Prostate gland (tissue), 2 donors: ENCODE measurements around the gene RGS17. TPM values are rescaled to one million over a fixed set of nuclear protein-coding genes. Genes with fewer than 3 reads are reported as not detected.
"Not testable (repeated sequence)": the region's sequence is repeated elsewhere in the genome, so short reads cannot be mapped to it uniquely, and the experiment has no call there.

ENCODE experiments used
- DNase-seq: peaks from one replicate; pipeline ENCODE4 v3.0.0-alpha.2; 2019; ENCODE audit warnings: low spot score
- H3K27ac ChIP-seq, 2 donors: fragments of 200-600 bp; sonication (generic); 2 replicates each; pipeline ENCODE4 v1.5.1; 2017 to 2019
- H3K27me3 ChIP-seq: fragments of 200-600 bp; sonication (generic); replicated peaks from 2 replicates; pipeline ENCODE4 v1.5.1; 2019; ENCODE audit not compliant: insufficient read depth
- H3K36me3 ChIP-seq, 2 donors: fragments of 200-600 bp; sonication (generic); 1 replicate in 1 of 2; 2 replicates in 1 of 2; pipeline versions ENCODE4 v1.5.1 to v1.8.1; 2017 to 2019
- H3K4me1 ChIP-seq: fragments of 200-600 bp; sonication (generic); replicated peaks from 2 replicates; pipeline ENCODE4 v1.5.1; 2019
- H3K4me3 ChIP-seq, 2 donors: fragments of 200-600 bp; sonication (generic); 2 replicates each; pipeline ENCODE4 v1.5.1; 2017 to 2019
- H3K9me3 ChIP-seq: fragments of 200-600 bp; sonication (generic); 2 replicates; pipeline ENCODE4 v1.5.1; 2017
- POLR2A ChIP-seq: fragments of 450-650 bp; IDR thresholded peaks from one replicate; pipeline ENCODE4 v1.6.1; 2016; ENCODE audit warnings: antibody characterized with exemption, mild to moderate bottlenecking
- POLR2AphosphoS5 ChIP-seq: sonication (generic); formaldehyde crosslinking; IDR thresholded peaks from one replicate; pipeline ENCODE4 v1.6.1; 2017; ENCODE audit warnings: antibody characterized with exemption
- WGBS: methylation state at CpG from one replicate; pipeline ENCODE4 v1.1.5; 2018; 5-methylcytosine and 5-hydroxymethylcytosine counted together
- intact Hi-C: fragments of 100-400 bp; cut with DNase I; formaldehyde crosslinking; loops from one replicate; pipeline ENCODE4 v1.14.2; 2022
- total RNA-seq, 2 donors: library from RNA; depleted of rRNA; stranded (reverse); fragments of >200 nt; gene quantifications; one replicate each; pipeline ENCODE4 v1.1.0, GENCODE V29; 2016
- TF ChIP-seq, protein P1 (sequence below), 4 experiments: fragments of 200-600 bp in 2 of 4; fragments of 450-650 bp in 2 of 4; sonication (generic) in 2 of 4; IDR thresholded peaks; 1 replicate in 3 of 4; 2 replicates in 1 of 4; pipeline ENCODE4 v1.5.1; 2016 to 2019; ENCODE audit warnings: antibody characterized with exemption in 4 of 4, mild to moderate bottlenecking in 2 of 4, moderate library complexity in 2 of 4

The RGS17 gene
- total RNA-seq, 2 donors from 2014 or later: 1.6 to 3.3 TPM

DNA sequence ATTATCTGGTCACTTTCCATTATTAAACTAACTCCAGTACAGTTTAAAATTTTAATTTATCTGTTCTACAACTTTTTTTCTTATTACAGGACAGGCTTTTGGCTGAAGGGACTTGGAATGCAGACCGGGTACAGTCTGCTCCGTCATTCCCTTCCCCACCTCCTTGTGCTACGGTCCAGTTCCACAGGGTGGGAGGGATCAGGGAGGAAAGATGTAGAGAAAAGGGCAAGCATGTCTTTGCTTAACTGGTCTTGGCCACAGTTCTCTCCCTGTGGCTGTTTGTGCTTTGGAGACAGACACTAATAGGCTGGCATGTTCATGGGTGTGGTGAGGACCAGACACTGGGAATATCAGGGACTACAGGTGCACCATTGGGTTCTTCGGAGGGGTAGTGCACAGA is 12.1 kb upstream of the RGS17 start:
- H3K36me3 ChIP-seq: no peaks in the 10 kb centered on the region
- H3K4me1 ChIP-seq: no peaks in the 10 kb centered on the region
- intact Hi-C loops: no loop called here
- H3K9me3 ChIP-seq: no peaks in the 10 kb centered on the region
- no peak overlapping the region for H3K4me3 ChIP-seq
- TF ChIP-seq POLR2AphosphoS5 (no peak), POLR2A (no peak)
- TF ChIP-seq, protein P1, sequence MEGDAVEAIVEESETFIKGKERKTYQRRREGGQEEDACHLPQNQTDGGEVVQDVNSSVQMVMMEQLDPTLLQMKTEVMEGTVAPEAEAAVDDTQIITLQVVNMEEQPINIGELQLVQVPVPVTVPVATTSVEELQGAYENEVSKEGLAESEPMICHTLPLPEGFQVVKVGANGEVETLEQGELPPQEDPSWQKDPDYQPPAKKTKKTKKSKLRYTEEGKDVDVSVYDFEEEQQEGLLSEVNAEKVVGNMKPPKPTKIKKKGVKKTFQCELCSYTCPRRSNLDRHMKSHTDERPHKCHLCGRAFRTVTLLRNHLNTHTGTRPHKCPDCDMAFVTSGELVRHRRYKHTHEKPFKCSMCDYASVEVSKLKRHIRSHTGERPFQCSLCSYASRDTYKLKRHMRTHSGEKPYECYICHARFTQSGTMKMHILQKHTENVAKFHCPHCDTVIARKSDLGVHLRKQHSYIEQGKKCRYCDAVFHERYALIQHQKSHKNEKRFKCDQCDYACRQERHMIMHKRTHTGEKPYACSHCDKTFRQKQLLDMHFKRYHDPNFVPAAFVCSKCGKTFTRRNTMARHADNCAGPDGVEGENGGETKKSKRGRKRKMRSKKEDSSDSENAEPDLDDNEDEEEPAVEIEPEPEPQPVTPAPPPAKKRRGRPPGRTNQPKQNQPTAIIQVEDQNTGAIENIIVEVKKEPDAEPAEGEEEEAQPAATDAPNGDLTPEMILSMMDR (IDR thresholded peaks at IDR 0.05): no peak
- no peak overlapping the region for H3K27ac ChIP-seq
- DNase-seq: no peak
- no peaks in the 10 kb centered on the region for H3K27me3 ChIP-seq
- WGBS: 53% methylated on average over 4 of the region's 4 CpGs

- no peaks in the 10 kb centered on the region for H3K4me1 ChIP-seq
- no peak overlapping the region for H3K27ac ChIP-seq
- H3K9me3 ChIP-seq: no peaks in the 10 kb centered on the region
- DNase-seq: no peak
- WGBS: 35% methylated on average over 2 of the region's 2 CpGs
- TF ChIP-seq POLR2AphosphoS5: no peak
- no peak for TF ChIP-seq POLR2A
- intact Hi-C loops: no loop called here
- H3K27me3 ChIP-seq: no peaks in the 10 kb centered on the region
- H3K36me3 ChIP-seq: no peaks in the 10 kb centered on the region
- no peak overlapping the region for H3K4me3 ChIP-seq
Observed at GRCh38 chr6:153140299-153140698, 9.2 kb upstream of the RGS17 start.

- intact Hi-C loops: no loop called here
- TF ChIP-seq POLR2AphosphoS5: no peak
- no peak for TF ChIP-seq POLR2A
- TF ChIP-seq, protein P1 (IDR thresholded peaks at IDR 0.05): no peak
- Histone ChIP-seq H3K27me3 (no peaks in the 10 kb centered on the region), H3K36me3 (no peaks in the 10 kb centered on the region), H3K4me1 (no peaks in the 10 kb centered on the region), H3K27ac (no peak overlapping the region), H3K4me3 (no peak overlapping the region), H3K9me3 (no peaks in the 10 kb centered on the region)
- DNase-seq: no peak
- 52% methylated on average over 1 of the region's 1 CpG for WGBS
Observed at GRCh38 chr6:153138930-153139329, 7.8 kb upstream of the RGS17 start.

- 45% methylated on average over 2 of the region's 2 CpGs for WGBS
- H3K9me3 ChIP-seq: no peaks in the 10 kb centered on the region
- DNase-seq: no peak
- intact Hi-C loops: no loop called here
- no peak overlapping the region for H3K4me3 ChIP-seq
- H3K27me3 ChIP-seq: no peaks in the 10 kb centered on the region
- H3K27ac ChIP-seq: no peak overlapping the region
- no peaks in the 10 kb centered on the region for H3K36me3 ChIP-seq
- TF ChIP-seq, protein P1 (IDR thresholded peaks at IDR 0.05): no peak
- TF ChIP-seq POLR2A: no peak
- TF ChIP-seq POLR2AphosphoS5: no peak
- H3K4me1 ChIP-seq: no peaks in the 10 kb centered on the region
Observed at GRCh38 chr6:153135681-153136080, 4.6 kb upstream of the RGS17 start.

- H3K36me3 ChIP-seq, H3K27me3 ChIP-seq, DNase-seq, H3K4me3 ChIP-seq, H3K9me3 ChIP-seq, intact Hi-C loops, H3K27ac ChIP-seq, H3K4me1 ChIP-seq: not testable (repeated sequence)
- WGBS: 97% methylated on average over 15 of the region's 30 CpGs
Observed at GRCh38 chr6:153133667-153134066, 2.6 kb upstream of the RGS17 start.

DNA sequence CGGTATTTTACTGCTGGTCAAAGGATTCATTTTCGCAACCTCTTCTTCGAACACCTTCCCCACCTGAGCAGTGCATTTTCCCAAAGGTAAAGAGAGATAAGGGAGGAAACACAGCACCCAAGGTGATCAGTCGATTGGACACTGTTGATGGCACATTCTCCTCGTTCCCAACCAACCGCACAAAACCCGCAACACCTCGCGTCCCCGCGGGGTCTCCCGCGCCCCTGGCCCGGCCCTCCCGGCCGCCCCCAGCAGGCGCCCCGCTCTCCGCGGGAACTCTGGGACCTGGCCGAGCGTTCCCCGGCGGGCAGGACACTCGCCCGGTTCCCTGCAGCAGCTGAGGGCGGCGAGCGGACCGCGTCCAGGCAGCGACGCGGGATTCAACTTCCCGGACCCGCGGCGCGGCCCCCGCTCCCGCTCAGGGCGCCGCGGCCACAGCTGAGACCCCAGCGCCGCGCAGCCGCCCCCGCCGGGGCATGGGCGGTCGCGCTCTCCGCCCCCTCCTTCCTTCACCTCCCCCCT is 506 bp downstream of the RGS17 start:
- peak overlapping the region in 1 of 2 donors; percentile 48 for H3K27ac ChIP-seq
- no peaks in the 10 kb centered on the region for H3K9me3 ChIP-seq
- H3K36me3 ChIP-seq: no peaks in the 10 kb centered on the region
- no peak for DNase-seq
- no peaks in the 10 kb centered on the region for H3K27me3 ChIP-seq
- peak overlapping the region; percentile 52 to 55 for H3K4me3 ChIP-seq
- TF ChIP-seq, protein P1 (IDR thresholded peaks at IDR 0.05): no peak
- TF ChIP-seq POLR2A: no peak
- TF ChIP-seq POLR2AphosphoS5: no peak
- intact Hi-C loops: no loop called here
- H3K4me1 ChIP-seq: no peaks in the 10 kb centered on the region
- WGBS: under 1% methylated on average over 38 of the region's 54 CpGs
